IPS-18a (cell line): ENCODE measurements around the gene CCDC8.

ENCODE experiments used
- H3K27ac ChIP-seq: one replicate; pipeline ENCODE4 v1.5.1; 2013; ENCODE audit warnings: low read length
- H3K27me3 ChIP-seq: one replicate; pipeline ENCODE4 v1.6.1; 2013; ENCODE audit warnings: mild to moderate bottlenecking, low read length; ENCODE audit not compliant: control insufficient read depth, insufficient read depth
- H3K36me3 ChIP-seq: one replicate; pipeline ENCODE4 v1.6.1; 2013; ENCODE audit warnings: low read depth, low read length; ENCODE audit not compliant: control insufficient read depth
- H3K4me1 ChIP-seq: one replicate; pipeline ENCODE4 v1.6.1; 2013; ENCODE audit warnings: low read depth, low read length; ENCODE audit not compliant: control insufficient read depth
- H3K4me3 ChIP-seq: one replicate; pipeline ENCODE4 v1.5.1; 2013; ENCODE audit warnings: low read length
- H3K9ac ChIP-seq: one replicate; pipeline ENCODE4 v1.6.1; 2013; ENCODE audit warnings: mild to moderate bottlenecking, low read length, moderate library complexity
- H3K9me3 ChIP-seq: one replicate; pipeline ENCODE4 v1.6.1; 2013; ENCODE audit warnings: low read depth, low read length; ENCODE audit not compliant: control insufficient read depth

Gene CCDC8

DNA sequence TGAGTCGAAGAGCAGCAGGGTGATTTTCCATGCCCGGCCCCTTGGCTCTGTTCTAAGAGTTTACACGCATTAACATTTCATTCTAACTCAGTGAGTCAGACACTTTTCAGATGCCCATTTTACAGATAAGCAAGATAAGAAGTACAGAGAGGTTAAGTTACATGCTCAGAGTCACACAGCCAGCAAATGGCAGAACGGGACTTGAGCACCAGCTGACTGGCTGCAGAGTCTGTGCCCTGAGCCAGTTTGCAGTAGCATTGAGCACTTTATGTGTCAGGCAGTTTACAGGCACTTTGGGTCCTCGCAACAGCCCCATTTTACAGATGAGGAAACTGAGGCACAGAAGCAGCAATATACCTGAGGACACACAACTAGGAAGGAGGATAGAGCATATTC is 19.0 kb downstream of the CCDC8 start:
- no peak overlapping the region for H3K4me3 ChIP-seq
- H3K36me3 ChIP-seq = peaks cover 15% of the 10 kb centered on the region
- H3K4me1 ChIP-seq = no peaks in the 10 kb centered on the region
- H3K27ac ChIP-seq = no peak overlapping the region
- H3K9me3 ChIP-seq = no peaks in the 10 kb centered on the region
- H3K9ac ChIP-seq = no peak overlapping the region
- no peaks in the 10 kb centered on the region for H3K27me3 ChIP-seq

- Histone ChIP-seq H3K9me3 (no peaks in the 10 kb centered on the region), H3K36me3 (peaks cover 20% of the 10 kb centered on the region), H3K9ac (no peak overlapping the region), H3K27me3 (no peaks in the 10 kb centered on the region), H3K4me3 (no peak overlapping the region), H3K4me1 (no peaks in the 10 kb centered on the region), H3K27ac (no peak overlapping the region)
Observed at GRCh38 chr19:46393456-46394401, 19.6 kb downstream of the CCDC8 start.

GRCh38 chr19:46392837-46393236 is 20.5 kb downstream of the CCDC8 start:
- peaks cover 29% of the 10 kb centered on the region for H3K36me3 ChIP-seq
- H3K4me1 ChIP-seq = no peaks in the 10 kb centered on the region
- no peak overlapping the region for H3K9ac ChIP-seq
- H3K27me3 ChIP-seq = no peaks in the 10 kb centered on the region
- no peak overlapping the region for H3K27ac ChIP-seq
- H3K4me3 ChIP-seq = no peak overlapping the region
- no peaks in the 10 kb centered on the region for H3K9me3 ChIP-seq

GRCh38 chr19:46392252-46392801 is 21.0 kb downstream of the CCDC8 start:
- no peak overlapping the region for H3K27ac ChIP-seq
- H3K27me3 ChIP-seq = no peaks in the 10 kb centered on the region
- peaks cover 34% of the 10 kb centered on the region for H3K36me3 ChIP-seq
- H3K4me3 ChIP-seq = no peak overlapping the region
- H3K4me1 ChIP-seq = no peaks in the 10 kb centered on the region
- no peak overlapping the region for H3K9ac ChIP-seq
- no peaks in the 10 kb centered on the region for H3K9me3 ChIP-seq

- peaks cover 41% of the 10 kb centered on the region for H3K36me3 ChIP-seq
- H3K27ac ChIP-seq = no peak overlapping the region
- H3K4me3 ChIP-seq = no peak overlapping the region
Observed at GRCh38 chr19:46391296-46392251, 21.8 kb downstream of the CCDC8 start.

DNA sequence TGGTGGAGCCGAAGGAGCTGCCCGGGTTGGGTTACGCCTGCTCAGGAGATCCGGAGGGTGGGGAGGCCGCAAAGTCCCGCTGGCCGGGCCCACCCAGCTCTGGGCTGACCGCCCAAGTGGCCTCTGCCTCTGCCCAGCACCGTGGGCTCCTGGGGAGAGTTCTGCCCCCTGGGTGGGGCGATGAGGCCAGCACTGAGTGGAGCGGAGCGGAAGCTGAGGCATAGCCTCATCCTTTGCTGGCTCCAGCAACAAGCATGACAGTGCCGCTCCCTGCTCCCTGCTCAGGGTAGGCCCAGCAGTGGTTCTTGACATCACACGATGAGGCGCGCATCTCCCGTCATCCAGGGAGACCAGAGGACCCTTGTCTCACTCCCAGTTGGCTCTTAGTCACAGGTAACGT is 22.5 kb downstream of the CCDC8 start:
- Histone ChIP-seq H3K27me3 (no peaks in the 10 kb centered on the region), H3K9me3 (no peaks in the 10 kb centered on the region), H3K27ac (no peak overlapping the region), H3K4me3 (no peak overlapping the region), H3K4me1 (no peaks in the 10 kb centered on the region), H3K9ac (no peak overlapping the region), H3K36me3 (peaks cover 44% of the 10 kb centered on the region)

More at GRCh38 chr19:46391296-46392251, 21.8 kb downstream of the CCDC8 start:
- Histone ChIP-seq H3K9me3 (no peaks in the 10 kb centered on the region), H3K9ac (no peak overlapping the region), H3K4me1 (no peaks in the 10 kb centered on the region), H3K27me3 (no peaks in the 10 kb centered on the region)

GRCh38 chr19:46390121-46390858 is 23.1 kb downstream of the CCDC8 start:
- H3K27me3 ChIP-seq = no peaks in the 10 kb centered on the region
- H3K36me3 ChIP-seq = peaks cover 44% of the 10 kb centered on the region
- no peak overlapping the region for H3K4me3 ChIP-seq
- no peak overlapping the region for H3K27ac ChIP-seq
- no peak overlapping the region for H3K9ac ChIP-seq
- no peaks in the 10 kb centered on the region for H3K4me1 ChIP-seq
- no peaks in the 10 kb centered on the region for H3K9me3 ChIP-seq

- H3K36me3 ChIP-seq = peaks cover 60% of the 10 kb centered on the region
- no peak overlapping the region for H3K27ac ChIP-seq
- H3K4me1 ChIP-seq = no peaks in the 10 kb centered on the region
Observed at GRCh38 chr19:46388311-46389095, 24.9 kb downstream of the CCDC8 start.

GRCh38 chr19:46387713-46388130 is 25.6 kb downstream of the CCDC8 start:
- H3K4me1 ChIP-seq = no peaks in the 10 kb centered on the region
- H3K36me3 ChIP-seq = peaks cover 64% of the 10 kb centered on the region
- no peak overlapping the region for H3K27ac ChIP-seq
- H3K9me3 ChIP-seq = no peaks in the 10 kb centered on the region
- H3K27me3 ChIP-seq = no peaks in the 10 kb centered on the region
- H3K4me3 ChIP-seq = no peak overlapping the region
- H3K9ac ChIP-seq = no peak overlapping the region

More at GRCh38 chr19:46388311-46389095, 24.9 kb downstream of the CCDC8 start:
- H3K4me3 ChIP-seq = no peak overlapping the region
- no peak overlapping the region for H3K9ac ChIP-seq
- no peaks in the 10 kb centered on the region for H3K27me3 ChIP-seq
- no peaks in the 10 kb centered on the region for H3K9me3 ChIP-seq

GRCh38 chr19:46386996-46387712 is 26.2 kb downstream of the CCDC8 start:
- no peaks in the 10 kb centered on the region for H3K27me3 ChIP-seq
- H3K36me3 ChIP-seq = peaks cover 70% of the 10 kb centered on the region
- H3K4me3 ChIP-seq = no peak overlapping the region
- H3K9ac ChIP-seq = no peak overlapping the region
- H3K9me3 ChIP-seq = no peaks in the 10 kb centered on the region
- no peak overlapping the region for H3K27ac ChIP-seq
- no peaks in the 10 kb centered on the region for H3K4me1 ChIP-seq
